Panc1 (cell line): ENCODE results near the gene ZNF492. TPM values are rescaled to one million over a fixed set of nuclear protein-coding genes. Genes with fewer than 3 reads are reported as not detected.
"Not testable (repeated sequence)": the region's sequence is repeated elsewhere in the genome, so short reads cannot be mapped to it uniquely, and the experiment has no call there.

Experiments used
- ATAC-seq: fragments of 200-7000 bp; cut with Tn5 transposase; 2 replicates; pipeline ENCODE4 v1.9.1; 2020; ENCODE audit warnings: mild to moderate bottlenecking, moderate library complexity
- Bru-seq: library from RNA; stranded (reverse); fragments of 400-500 nt; gene quantifications from one replicate; lab custom pipeline; 2021; lab: Mats Ljungman, UMichigan
- BruChase-seq, 2 experiments: library from RNA; stranded (reverse); fragments of 400-500 nt; gene quantifications; one replicate each; lab custom pipeline; 2021; lab: Mats Ljungman, UMichigan
- BruUV-seq: library from RNA; stranded (reverse); fragments of 400-500 nt; replicated peaks from 2 replicates; lab custom pipeline; 2021; lab: Mats Ljungman, UMichigan
- CTCF ChIA-PET: fragments of 300-600 bp; sonication (Branson Sonifier 250); formaldehyde crosslinking; loops from one replicate; lab custom pipeline; 2022; ENCODE audit warnings: antibody characterized with exemption; lab: Charles Lee
- POLR2A ChIA-PET: fragments of 300-600 bp; sonication (Branson Sonifier 250); formaldehyde crosslinking; loops from one replicate; lab custom pipeline; 2022; ENCODE audit warnings: antibody characterized with exemption; lab: Charles Lee
- DNase-seq: peaks from one replicate; pipeline ENCODE4 v3.0.0-alpha.2; 2010; ENCODE audit warnings: low read depth, low spot score
- H3K27ac ChIP-seq: 2 replicates; pipeline ENCODE4 v1.5.1; 2011; ENCODE audit warnings: mild to moderate bottlenecking, low read length, inconsistent platforms
- H3K27me3 ChIP-seq: fragments of 200-500 bp; sonication (Bioruptor generic); 2 replicates; pipeline ENCODE4 v1.6.0; 2014; ENCODE audit warnings: low read length, inconsistent platforms; ENCODE audit not compliant: control insufficient read depth, insufficient read depth
- H3K36me3 ChIP-seq: fragments of 200-500 bp; sonication (Bioruptor generic); 2 replicates; pipeline ENCODE4 v1.5.1; 2014; ENCODE audit warnings: inconsistent platforms, mild to moderate bottlenecking, low read length, moderate library complexity; ENCODE audit not compliant: control insufficient read depth, insufficient read depth
- H3K4me1 ChIP-seq: 2 replicates; pipeline ENCODE4 v1.5.1; 2011; ENCODE audit warnings: inconsistent platforms, mild to moderate bottlenecking, low read length, moderate library complexity; ENCODE audit not compliant: control insufficient read depth, insufficient read depth
- H3K4me3 ChIP-seq, 2 experiments: 2 replicates each; pipeline ENCODE4 v1.5.1; 2011 to 2012; ENCODE audit warnings: low read depth in 2 of 2, low read length in 2 of 2, mild to moderate bottlenecking in 2 of 2, inconsistent platforms in 1 of 2, moderate library complexity in 1 of 2
- H3K9me3 ChIP-seq: fragments of 200-500 bp; sonication (Bioruptor generic); 2 replicates; pipeline ENCODE4 v1.5.1; 2014; ENCODE audit warnings: low read depth, mild to moderate bottlenecking, inconsistent platforms, low read length, moderate library complexity; ENCODE audit not compliant: control insufficient read depth, insufficient read depth
- POLR2AphosphoS5 ChIP-seq: IDR thresholded peaks from 2 replicates; pipeline ENCODE4 v1.6.1; 2012; ENCODE audit warnings: mild to moderate bottlenecking, low read depth, low read length, moderate library complexity
- SIN3A ChIP-seq: IDR thresholded peaks from 2 replicates; pipeline ENCODE4 v1.6.1; 2012; ENCODE audit warnings: low read depth, mild to moderate bottlenecking, low read length, moderate library complexity, borderline replicate concordance; ENCODE audit not compliant: insufficient read depth
- TCF7L2 ChIP-seq: IDR thresholded peaks from 2 replicates; pipeline ENCODE4 v1.6.1; 2011; ENCODE audit warnings: mild to moderate bottlenecking, low read depth, low read length, inconsistent platforms
- in situ Hi-C: cut with HindIII; loops from 2 replicates; pipeline ENCODE4 v1.10.0; 2016; ENCODE audit warnings: low sequenced_read_pairs, low pct_unique_long_range_greater_than_20kb
- intact Hi-C: fragments of 100-400 bp; cut with micrococcal nuclease; formaldehyde crosslinking; loops from one replicate; pipeline ENCODE4 v1.10.0; 2022; ENCODE audit not compliant: unreplicated experiment
- long read RNA-seq: library from polyadenylated mRNA; unstranded; transcript quantifications from one replicate; pipeline ENCODE4 v2.0.0, GENCODE V29; 2021; ENCODE audit not compliant: unreplicated experiment
- polyA plus RNA-seq: library from polyadenylated mRNA; unstranded; fragments of >200 nt; gene quantifications from one replicate; pipeline ENCODE4 v1.2.1, GENCODE V29; 2012; ENCODE audit warnings: missing spikeins; ENCODE audit not compliant: insufficient read length
- total RNA-seq: library from RNA; stranded (reverse); gene quantifications from one replicate; pipeline ENCODE4 v1.2.1, GENCODE V29; 2021; ENCODE audit not compliant: unreplicated experiment
- TF ChIP-seq, protein P1 (sequence below): fragments of 450-650 bp; IDR thresholded peaks from 2 replicates; pipeline ENCODE4 v1.5.1; 2017; ENCODE audit warnings: mild to moderate bottlenecking
- TF ChIP-seq, protein P2 (sequence below), 2 experiments: IDR thresholded peaks; 2 replicates each; pipeline ENCODE4 v1.6.1; 2011 to 2012; ENCODE audit warnings: low read depth in 2 of 2, control low read depth in 1 of 2, low read length in 1 of 2, mild to moderate bottlenecking in 1 of 2, moderate library complexity in 1 of 2; ENCODE audit not compliant: insufficient read depth in 1 of 2

The ZNF492 gene
- not detected for total RNA-seq
- polyA plus RNA-seq, result 0.06 TPM
- not detected for Bru-seq, nascent RNA
- BruChase-seq, experiment 1, labeled RNA remaining after a 2-hour chase, result percentile 3 among the genes with signal in this experiment
- BruChase-seq, experiment 2, labeled RNA remaining after a 6-hour chase, result not detected
- long read RNA-seq, result 0 reads

DNA sequence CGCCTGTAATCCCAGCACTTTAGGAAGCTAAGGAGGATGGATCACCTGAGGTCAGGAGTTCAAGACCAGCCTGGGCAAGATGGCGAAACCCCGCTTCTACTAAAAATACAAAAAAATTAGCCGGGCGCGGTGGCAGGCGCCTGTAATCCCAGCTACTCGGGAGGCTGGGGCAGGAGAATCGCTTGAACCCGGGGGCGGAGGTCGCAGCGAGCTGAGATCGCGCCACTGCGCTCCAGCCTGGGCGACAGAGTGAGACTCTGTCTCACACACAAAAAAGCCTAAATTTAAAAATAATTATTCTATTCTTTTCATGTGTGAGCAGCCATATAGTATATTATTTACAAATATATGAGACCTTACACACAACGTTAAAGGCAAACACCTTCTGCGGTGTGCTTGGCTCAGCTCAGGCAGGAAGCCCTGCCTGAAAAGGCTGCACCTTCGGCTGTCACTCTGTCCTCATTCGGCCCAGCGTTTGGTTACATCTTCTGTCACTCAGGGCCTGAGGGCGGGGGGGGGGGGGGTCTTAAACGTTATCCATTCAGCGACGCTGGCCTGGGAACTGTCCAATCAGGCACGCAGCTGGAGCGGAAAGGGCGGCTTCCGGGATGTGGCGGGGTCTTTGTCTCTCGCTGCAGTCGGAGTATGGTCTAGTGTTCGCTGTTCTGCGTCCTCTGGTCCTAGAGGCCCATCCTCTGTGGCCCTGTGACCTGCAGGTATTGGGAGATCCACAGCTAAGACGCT, at the start of gene ZNF492:
ZNF492 (plus strand) TSS at position 619 of the 744 bp plus-strand sequence. CDS start 19,076 bp downstream, outside the sequence.
- in situ Hi-C loops, H3K4me1 ChIP-seq, DNase-seq, H3K27ac ChIP-seq, POLR2A ChIA-PET, CTCF ChIA-PET, H3K27me3 ChIP-seq, intact Hi-C loops, BruUV-seq, H3K36me3 ChIP-seq, ATAC-seq, H3K9me3 ChIP-seq: not testable (repeated sequence)
- peak within 1 kb of the TSS in 1 of 2 experiments; percentile 39; a peak in 1 of 4 replicates for H3K4me3 ChIP-seq

DNA sequence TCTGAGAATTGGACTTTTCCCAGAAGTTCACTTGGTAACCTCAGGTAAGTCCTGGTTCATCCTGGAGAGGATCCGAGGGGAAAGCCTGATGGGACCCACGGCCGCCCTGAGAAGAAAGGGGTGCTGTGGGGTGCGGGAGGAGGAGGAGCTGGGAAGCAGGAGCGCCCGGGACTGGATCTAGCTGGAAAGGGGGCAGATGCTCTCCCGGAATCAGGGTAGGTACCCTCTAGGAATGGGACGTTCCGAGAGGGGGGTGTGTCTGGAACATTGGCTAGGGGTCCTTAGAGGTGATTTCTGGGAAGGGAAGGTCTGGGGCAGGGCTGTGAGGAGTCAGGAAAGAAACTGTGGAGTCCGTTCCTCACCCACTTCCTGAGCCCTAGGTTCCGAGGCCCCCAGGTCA, 38.7 kb upstream of the ZNF492 start:
- Histone ChIP-seq H3K4me1 (no peaks in the 10 kb centered on the region), H3K27ac (no peak overlapping the region), H3K27me3 (no peaks in the 10 kb centered on the region), H3K36me3 (no peaks in the 10 kb centered on the region), H3K9me3 (no peaks in the 10 kb centered on the region), H3K4me3 (no peak overlapping the region)
- ChIA-PET POLR2A (no interaction called here), CTCF (no interaction called here)
- DNase-seq, result no peak
- no TSS peak for BruUV-seq
- TF ChIP-seq, protein P1, sequence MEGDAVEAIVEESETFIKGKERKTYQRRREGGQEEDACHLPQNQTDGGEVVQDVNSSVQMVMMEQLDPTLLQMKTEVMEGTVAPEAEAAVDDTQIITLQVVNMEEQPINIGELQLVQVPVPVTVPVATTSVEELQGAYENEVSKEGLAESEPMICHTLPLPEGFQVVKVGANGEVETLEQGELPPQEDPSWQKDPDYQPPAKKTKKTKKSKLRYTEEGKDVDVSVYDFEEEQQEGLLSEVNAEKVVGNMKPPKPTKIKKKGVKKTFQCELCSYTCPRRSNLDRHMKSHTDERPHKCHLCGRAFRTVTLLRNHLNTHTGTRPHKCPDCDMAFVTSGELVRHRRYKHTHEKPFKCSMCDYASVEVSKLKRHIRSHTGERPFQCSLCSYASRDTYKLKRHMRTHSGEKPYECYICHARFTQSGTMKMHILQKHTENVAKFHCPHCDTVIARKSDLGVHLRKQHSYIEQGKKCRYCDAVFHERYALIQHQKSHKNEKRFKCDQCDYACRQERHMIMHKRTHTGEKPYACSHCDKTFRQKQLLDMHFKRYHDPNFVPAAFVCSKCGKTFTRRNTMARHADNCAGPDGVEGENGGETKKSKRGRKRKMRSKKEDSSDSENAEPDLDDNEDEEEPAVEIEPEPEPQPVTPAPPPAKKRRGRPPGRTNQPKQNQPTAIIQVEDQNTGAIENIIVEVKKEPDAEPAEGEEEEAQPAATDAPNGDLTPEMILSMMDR, result no peak
- TF ChIP-seq SIN3A, result no peak
- TF ChIP-seq, protein P2, sequence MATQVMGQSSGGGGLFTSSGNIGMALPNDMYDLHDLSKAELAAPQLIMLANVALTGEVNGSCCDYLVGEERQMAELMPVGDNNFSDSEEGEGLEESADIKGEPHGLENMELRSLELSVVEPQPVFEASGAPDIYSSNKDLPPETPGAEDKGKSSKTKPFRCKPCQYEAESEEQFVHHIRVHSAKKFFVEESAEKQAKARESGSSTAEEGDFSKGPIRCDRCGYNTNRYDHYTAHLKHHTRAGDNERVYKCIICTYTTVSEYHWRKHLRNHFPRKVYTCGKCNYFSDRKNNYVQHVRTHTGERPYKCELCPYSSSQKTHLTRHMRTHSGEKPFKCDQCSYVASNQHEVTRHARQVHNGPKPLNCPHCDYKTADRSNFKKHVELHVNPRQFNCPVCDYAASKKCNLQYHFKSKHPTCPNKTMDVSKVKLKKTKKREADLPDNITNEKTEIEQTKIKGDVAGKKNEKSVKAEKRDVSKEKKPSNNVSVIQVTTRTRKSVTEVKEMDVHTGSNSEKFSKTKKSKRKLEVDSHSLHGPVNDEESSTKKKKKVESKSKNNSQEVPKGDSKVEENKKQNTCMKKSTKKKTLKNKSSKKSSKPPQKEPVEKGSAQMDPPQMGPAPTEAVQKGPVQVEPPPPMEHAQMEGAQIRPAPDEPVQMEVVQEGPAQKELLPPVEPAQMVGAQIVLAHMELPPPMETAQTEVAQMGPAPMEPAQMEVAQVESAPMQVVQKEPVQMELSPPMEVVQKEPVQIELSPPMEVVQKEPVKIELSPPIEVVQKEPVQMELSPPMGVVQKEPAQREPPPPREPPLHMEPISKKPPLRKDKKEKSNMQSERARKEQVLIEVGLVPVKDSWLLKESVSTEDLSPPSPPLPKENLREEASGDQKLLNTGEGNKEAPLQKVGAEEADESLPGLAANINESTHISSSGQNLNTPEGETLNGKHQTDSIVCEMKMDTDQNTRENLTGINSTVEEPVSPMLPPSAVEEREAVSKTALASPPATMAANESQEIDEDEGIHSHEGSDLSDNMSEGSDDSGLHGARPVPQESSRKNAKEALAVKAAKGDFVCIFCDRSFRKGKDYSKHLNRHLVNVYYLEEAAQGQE (IDR thresholded peaks at IDR 0.05; ENCODE audit: insufficient read depth in 1 of 2, low read depth in 2 of 2, low read length in 1 of 2), result no peak
- TF ChIP-seq POLR2AphosphoS5, result no peak
- in situ Hi-C loops (no loop called here), intact Hi-C loops (no loop called here)
- no peak for ATAC-seq

DNA sequence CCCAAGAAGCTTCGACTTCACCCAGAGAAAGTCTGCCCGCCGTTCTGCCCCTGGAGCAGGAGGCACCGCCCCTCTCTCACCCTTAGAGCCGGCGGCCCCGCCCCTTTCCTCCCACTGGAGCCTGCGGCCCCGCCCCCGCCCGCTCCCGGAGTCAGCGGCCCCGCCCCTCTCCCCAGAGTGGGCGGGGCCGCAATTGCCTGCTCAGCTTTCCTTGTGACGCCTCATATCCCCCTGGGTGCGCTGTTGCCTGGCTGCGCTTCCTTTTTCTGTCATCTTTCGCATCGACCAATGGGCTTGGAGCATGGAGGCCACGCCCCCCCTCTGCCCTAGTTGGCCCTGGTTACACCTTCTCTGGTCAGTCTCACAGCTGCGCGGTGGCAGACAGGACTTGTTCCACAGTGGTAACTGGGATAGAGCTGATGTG, 38.2 kb upstream of the ZNF492 start:
- DNase-seq (no peak), ATAC-seq (no peak)
- Histone ChIP-seq H3K4me3 (no peak overlapping the region), H3K27ac (no peak overlapping the region), H3K9me3 (no peaks in the 10 kb centered on the region), H3K36me3 (no peaks in the 10 kb centered on the region), H3K27me3 (no peaks in the 10 kb centered on the region), H3K4me1 (no peaks in the 10 kb centered on the region)
- in situ Hi-C loops, result no loop called here
- no peak for TF ChIP-seq POLR2AphosphoS5
- TF ChIP-seq TCF7L2, result no peak
- TF ChIP-seq, protein P1, result no peak
- TF ChIP-seq, protein P2 (IDR thresholded peaks at IDR 0.05; ENCODE audit: insufficient read depth in 1 of 2, low read depth in 2 of 2, low read length in 1 of 2), result no peak
- no peak for TF ChIP-seq SIN3A
- intact Hi-C loops, result no loop called here
- no TSS peak for BruUV-seq
- CTCF ChIA-PET, result no interaction called here
- POLR2A ChIA-PET, result no interaction called here
